HepG2 (cell line): Measurements from ENCODE around the gene PEX3. TPM values are rescaled to one million over a fixed set of nuclear protein-coding genes. Genes with fewer than 3 reads are reported as not detected.

Experiments used
- CBX5 ChIP-seq: sonication (generic); formaldehyde crosslinking; IDR thresholded peaks from 2 replicates; pipeline ENCODE4 v1.4.0; 2020; ENCODE audit warnings: missing genetic modification reagents, borderline replicate concordance
- CERS6 ChIP-seq: sonication (generic); formaldehyde crosslinking; IDR thresholded peaks from 2 replicates; pipeline ENCODE4 v1.5.0; 2020; ENCODE audit warnings: missing genetic modification reagents
- FOXO1 ChIP-seq: sonication (generic); formaldehyde crosslinking; IDR thresholded peaks from 2 replicates; pipeline ENCODE4 v1.4.0; 2020; ENCODE audit warnings: missing genetic modification reagents
- HNF4G ChIP-seq, 2 experiments: sonication (generic) in 1 of 2; formaldehyde crosslinking in 1 of 2; IDR thresholded peaks; 2 replicates each; pipeline versions ENCODE4 v1.4.0 to v1.6.1; 2011 to 2020; ENCODE audit warnings: borderline replicate concordance in 2 of 2, low read depth in 2 of 2, mild to moderate bottlenecking in 2 of 2, low read length in 1 of 2, missing genetic modification reagents in 1 of 2, moderate library complexity in 1 of 2
- KLF6 ChIP-seq: IDR thresholded peaks from 2 replicates; pipeline ENCODE4 v1.8.0; 2016; ENCODE audit warnings: missing biosample characterization, missing genetic modification reagents
- SP140L ChIP-seq: sonication (generic); formaldehyde crosslinking; IDR thresholded peaks from 2 replicates; pipeline ENCODE4 v1.4.0; 2020; ENCODE audit warnings: missing genetic modification reagents, borderline replicate concordance
- STAT5B ChIP-seq: sonication (generic); formaldehyde crosslinking; IDR thresholded peaks from 2 replicates; pipeline ENCODE4 v1.4.0; 2020; ENCODE audit warnings: missing genetic modification reagents
- TARDBP ChIP-seq: sonication (generic); formaldehyde crosslinking; IDR thresholded peaks from 2 replicates; pipeline ENCODE4 v1.8.0; 2022; ENCODE audit warnings: mild to moderate bottlenecking, missing genetic modification reagents
- ZBED4 ChIP-seq: sonication (generic); formaldehyde crosslinking; IDR thresholded peaks from 2 replicates; pipeline ENCODE4 v1.4.0; 2020; ENCODE audit warnings: missing genetic modification reagents, borderline replicate concordance
- ZMYM4 ChIP-seq: sonication (generic); formaldehyde crosslinking; IDR thresholded peaks from 2 replicates; pipeline ENCODE4 v1.8.1; 2023; ENCODE audit warnings: mild to moderate bottlenecking, missing genetic modification reagents
- ZNF207 ChIP-seq: fragments of 450-650 bp; IDR thresholded peaks from 2 replicates; pipeline ENCODE4 v1.6.1; 2016; ENCODE audit warnings: antibody characterized with exemption, borderline replicate concordance
- ZNF761 ChIP-seq: sonication (generic); formaldehyde crosslinking; conservative IDR thresholded peaks from 2 replicates; pipeline ENCODE4 v1.4.0; 2020; ENCODE audit warnings: mild to moderate bottlenecking, missing genetic modification reagents
- polyA plus RNA-seq, 8 experiments: library from polyadenylated mRNA; depleted of rRNA in 3 of 8; stranded (reverse) in 7 of 8; unstranded in 1 of 8; fragments of >200 nt; fragmentation: Illumina TruSeq in 4 of 8; extraction: Trizol in 4 of 8; gene quantifications; 2 replicates each; pipeline versions ENCODE4 v1.2.1 to v1.2.3, GENCODE V29; 2011 to 2016; ENCODE audit warnings: low read depth in 4 of 8, missing spikeins in 1 of 8, mixed read lengths in 1 of 8; ENCODE audit not compliant: insufficient read depth in 1 of 8
- total RNA-seq, 5 experiments: library from RNA; depleted of rRNA; stranded (reverse); fragments of >200 nt; fragmentation: Illumina TruSeq; extraction: Trizol; gene quantifications; 2 replicates each; pipeline ENCODE4 v1.2.3, GENCODE V29; 2016; ENCODE audit warnings: low read depth in 1 of 5
- TF ChIP-seq, protein P1 (sequence below), 2 experiments: sonication (generic) in 1 of 2; formaldehyde crosslinking in 1 of 2; IDR thresholded peaks; 2 replicates each; pipeline versions ENCODE4 v1.4.0 to v1.6.1; 2016 to 2020; ENCODE audit warnings: borderline replicate concordance in 1 of 2, low read depth in 1 of 2, mild to moderate bottlenecking in 1 of 2, missing genetic modification reagents in 1 of 2
- TF ChIP-seq, protein P2 (sequence below): sonication (generic); formaldehyde crosslinking; IDR thresholded peaks from 2 replicates; pipeline ENCODE4 v1.8.0; 2022; ENCODE audit warnings: missing genetic modification reagents, mild to moderate bottlenecking, borderline replicate concordance

The PEX3 gene
- total and polyA plus RNA-seq, 2 of the 13 experiments (the other 11 are each of a cell fraction or from before 2014, with no cell fraction given) = 30.9 to 40.8 TPM

- TF ChIP-seq, protein P1, sequence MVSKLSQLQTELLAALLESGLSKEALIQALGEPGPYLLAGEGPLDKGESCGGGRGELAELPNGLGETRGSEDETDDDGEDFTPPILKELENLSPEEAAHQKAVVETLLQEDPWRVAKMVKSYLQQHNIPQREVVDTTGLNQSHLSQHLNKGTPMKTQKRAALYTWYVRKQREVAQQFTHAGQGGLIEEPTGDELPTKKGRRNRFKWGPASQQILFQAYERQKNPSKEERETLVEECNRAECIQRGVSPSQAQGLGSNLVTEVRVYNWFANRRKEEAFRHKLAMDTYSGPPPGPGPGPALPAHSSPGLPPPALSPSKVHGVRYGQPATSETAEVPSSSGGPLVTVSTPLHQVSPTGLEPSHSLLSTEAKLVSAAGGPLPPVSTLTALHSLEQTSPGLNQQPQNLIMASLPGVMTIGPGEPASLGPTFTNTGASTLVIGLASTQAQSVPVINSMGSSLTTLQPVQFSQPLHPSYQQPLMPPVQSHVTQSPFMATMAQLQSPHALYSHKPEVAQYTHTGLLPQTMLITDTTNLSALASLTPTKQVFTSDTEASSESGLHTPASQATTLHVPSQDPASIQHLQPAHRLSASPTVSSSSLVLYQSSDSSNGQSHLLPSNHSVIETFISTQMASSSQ (IDR thresholded peaks at IDR 0.05; ENCODE audit: low read depth) = no peak
- TF ChIP-seq, protein P1 (CRISPR knock-in tag; IDR thresholded peaks at IDR 0.05; ENCODE audit: borderline replicate concordance) = no peak
- TF ChIP-seq ZBED4 (CRISPR knock-in tag) (no peak), TARDBP (no peak), FOXO1 (0 out of 2 replicates have a peak, but pooled peaks have one; percentile 29), ZMYM4 (peak; percentile 46; the same call in 1 of the 2 replicates), STAT5B (CRISPR knock-in tag) (no peak), SP140L (no peak), ZNF207 (no peak), CBX5 (CRISPR knock-in tag) (peak; percentile 78; the same call in 1 of the 2 replicates), ZNF761 (no peak), CERS6 (no peak), HNF4G (IDR thresholded peaks at IDR 0.05; ENCODE audit: borderline replicate concordance, low read depth, low read length) (no peak), HNF4G (CRISPR knock-in tag; IDR thresholded peaks at IDR 0.05; ENCODE audit: borderline replicate concordance, low read depth) (no peak), KLF6 (CRISPR knock-in tag) (0 out of 2 replicates have a peak, but pooled peaks have one; percentile 46)
- TF ChIP-seq, protein P2, sequence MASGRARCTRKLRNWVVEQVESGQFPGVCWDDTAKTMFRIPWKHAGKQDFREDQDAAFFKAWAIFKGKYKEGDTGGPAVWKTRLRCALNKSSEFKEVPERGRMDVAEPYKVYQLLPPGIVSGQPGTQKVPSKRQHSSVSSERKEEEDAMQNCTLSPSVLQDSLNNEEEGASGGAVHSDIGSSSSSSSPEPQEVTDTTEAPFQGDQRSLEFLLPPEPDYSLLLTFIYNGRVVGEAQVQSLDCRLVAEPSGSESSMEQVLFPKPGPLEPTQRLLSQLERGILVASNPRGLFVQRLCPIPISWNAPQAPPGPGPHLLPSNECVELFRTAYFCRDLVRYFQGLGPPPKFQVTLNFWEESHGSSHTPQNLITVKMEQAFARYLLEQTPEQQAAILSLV = no peak
Measured at GRCh38 chr6:143427109-143427817, 23.3 kb upstream of the PEX3 start (continued).
